Astrocyte (in vitro differentiated cells and primary cell): Measurements from ENCODE around the gene ELMO1.

ENCODE experiments used
- CTCF ChIP-seq: IDR thresholded peaks from 2 replicates; pipeline ENCODE4 v1.5.1; 2011; ENCODE audit warnings: low read depth, mild to moderate bottlenecking, inconsistent platforms, low read length, moderate library complexity; ENCODE audit not compliant: insufficient read depth
- EZH2 ChIP-seq: IDR thresholded peaks from 2 replicates; pipeline ENCODE4 v1.6.1; 2012; ENCODE audit warnings: mild to moderate bottlenecking, low read length, inconsistent platforms; ENCODE audit not compliant: insufficient read depth

GRCh38 chr7:37449621-37450020 lies 957 bp upstream of the ELMO1 start:
- TF ChIP-seq EZH2 (no peak), CTCF (no peak)
